SK-N-MC (cell line): ENCODE measurements around the gene ASIC3.
A peak's percentile ranks its signal among the peaks of the same experiment; 100 is the strongest.

ENCODE experiments used
- DNase-seq: peaks from one replicate; pipeline ENCODE4 v3.0.0-alpha.2; 2011; ENCODE audit warnings: low read depth, low spot score
- H3K27ac ChIP-seq: fragments of 200-600 bp; sonication (generic); 2 replicates; pipeline ENCODE4 v1.5.1; 2016; ENCODE audit warnings: mixed run types
- H3K36me3 ChIP-seq: fragments of 200-600 bp; sonication (generic); 2 replicates; pipeline ENCODE4 v1.6.1; 2017; ENCODE audit warnings: antibody characterized with exemption, low read length, mixed read lengths; ENCODE audit not compliant: insufficient read depth
- H3K4me3 ChIP-seq: fragments of 200-600 bp; sonication (generic); 2 replicates; pipeline ENCODE4 v1.5.1; 2016
- H3K9ac ChIP-seq: fragments of 200-600 bp; sonication (generic); 2 replicates; pipeline ENCODE4 v1.8.0; 2017; ENCODE audit warnings: mixed run types, mixed read lengths; ENCODE audit not compliant: insufficient read length
- H3K9me3 ChIP-seq: fragments of 200-600 bp; sonication (generic); 2 replicates; pipeline ENCODE4 v1.6.1; 2017; ENCODE audit warnings: low read depth, mild to moderate bottlenecking, antibody characterized with exemption, low read length, moderate library complexity, mixed read lengths
- EZH2 ChIP-seq: fragments of 200-600 bp; sonication (generic); IDR thresholded peaks from one replicate; pipeline ENCODE4 v1.6.1; 2017; ENCODE audit warnings: antibody characterized with exemption
- FOXP2 ChIP-seq: optimal IDR thresholded peaks from 2 replicates; pipeline ENCODE3; 2011; ENCODE audit warnings: mild to moderate bottlenecking, moderate library complexity; ENCODE audit not compliant: insufficient read depth; ENCODE audit errors: extremely low read length, control extremely low read depth
- POLR2AphosphoS5 ChIP-seq: IDR thresholded peaks from 2 replicates; pipeline ENCODE4 v1.6.1; 2012; ENCODE audit warnings: mild to moderate bottlenecking, low read depth, low read length, borderline replicate concordance

The ASIC3 gene

GRCh38 chr7:151028131-151028947 is 20.0 kb upstream of the ASIC3 start, which contains the start of gene ABCB8:
Gene ABCB8, plus strand, starts transcription at chr7:151028450. Its CDS starts 66 bp downstream, at chr7:151028516.
- peak within 1 kb of the TSS; percentile 93 for H3K9ac ChIP-seq
- no peak for TF ChIP-seq FOXP2
- TF ChIP-seq EZH2 = no peak
- TF ChIP-seq POLR2AphosphoS5 = peak; percentile 85
- no peaks in the 10 kb centered on the region for H3K9me3 ChIP-seq
- DNase-seq = peak; percentile 98
- no peak within 1 kb of the TSS; the same call in 1 of the 2 replicates for H3K27ac ChIP-seq
- H3K36me3 ChIP-seq = no peaks in the 10 kb centered on the region
- H3K4me3 ChIP-seq = peak within 1 kb of the TSS; percentile 90

- H3K4me3 ChIP-seq = peak overlapping the region; percentile 90
- H3K9me3 ChIP-seq = no peaks in the 10 kb centered on the region
- no peaks in the 10 kb centered on the region; the same call in 1 of the 2 replicates for H3K36me3 ChIP-seq
- DNase-seq = no peak
- H3K9ac ChIP-seq = peak overlapping the region; percentile 93
- TF ChIP-seq FOXP2 (no peak), POLR2AphosphoS5 (no peak), EZH2 (no peak)
- no peak overlapping the region; the same call in 1 of the 2 replicates for H3K27ac ChIP-seq
Observed at GRCh38 chr7:151028948-151029501, 19.3 kb upstream of the ASIC3 start.

GRCh38 chr7:151031011-151031410 is 17.3 kb upstream of the ASIC3 start:
- DNase-seq = no peak
- TF ChIP-seq FOXP2 (no peak), POLR2AphosphoS5 (no peak), EZH2 (no peak)
- Histone ChIP-seq H3K4me3 (no peak overlapping the region), H3K27ac (no peak overlapping the region), H3K36me3 (peaks cover 11% of the 10 kb centered on the region; the same call in 1 of the 2 replicates), H3K9ac (no peak overlapping the region), H3K9me3 (no peaks in the 10 kb centered on the region)

GRCh38 chr7:151032936-151033863 is 15.1 kb upstream of the ASIC3 start:
- H3K4me3 ChIP-seq = no peak overlapping the region
- no peak for DNase-seq
- no peaks in the 10 kb centered on the region for H3K9me3 ChIP-seq
- H3K9ac ChIP-seq = no peak overlapping the region
- no peak for TF ChIP-seq EZH2
- TF ChIP-seq FOXP2 = no peak
- TF ChIP-seq POLR2AphosphoS5 = no peak
- H3K36me3 ChIP-seq = peaks cover 11% of the 10 kb centered on the region; the same call in 1 of the 2 replicates
- H3K27ac ChIP-seq = no peak overlapping the region

GRCh38 chr7:151033864-151034249 is 14.5 kb upstream of the ASIC3 start:
- Histone ChIP-seq H3K27ac (no peak overlapping the region), H3K9ac (no peak overlapping the region), H3K9me3 (no peaks in the 10 kb centered on the region), H3K36me3 (peaks cover 11% of the 10 kb centered on the region; the same call in 1 of the 2 replicates), H3K4me3 (no peak overlapping the region)
- TF ChIP-seq EZH2 (no peak), FOXP2 (no peak), POLR2AphosphoS5 (no peak)
- no peak for DNase-seq

- TF ChIP-seq EZH2 = no peak
- no peak for TF ChIP-seq POLR2AphosphoS5
- TF ChIP-seq FOXP2 = no peak
- H3K9me3 ChIP-seq = no peaks in the 10 kb centered on the region
- no peak overlapping the region for H3K9ac ChIP-seq
- no peak overlapping the region for H3K4me3 ChIP-seq
- no peak overlapping the region for H3K27ac ChIP-seq
- peaks cover 11% of the 10 kb centered on the region; the same call in 1 of the 2 replicates for H3K36me3 ChIP-seq
- no peak for DNase-seq
Observed at GRCh38 chr7:151034312-151035025, 13.9 kb upstream of the ASIC3 start.

GRCh38 chr7:151035026-151035717 is 13.2 kb upstream of the ASIC3 start:
- Histone ChIP-seq H3K27ac (no peak overlapping the region), H3K9ac (no peak overlapping the region), H3K9me3 (no peaks in the 10 kb centered on the region), H3K4me3 (no peak overlapping the region), H3K36me3 (peaks cover 11% of the 10 kb centered on the region; the same call in 1 of the 2 replicates)
- no peak for DNase-seq
- no peak for TF ChIP-seq FOXP2
- TF ChIP-seq EZH2 = no peak
- TF ChIP-seq POLR2AphosphoS5 = no peak
